Testis (tissue), 2 donors: ENCODE data around the gene FBXL20.

Experiments
- POLR2A ChIP-seq: fragments of 450-650 bp; IDR thresholded peaks from one replicate; pipeline ENCODE4 v1.6.1; 2017; ENCODE audit warnings: antibody characterized with exemption, mild to moderate bottlenecking, moderate library complexity
- TF ChIP-seq, protein P1 (sequence below), 3 experiments: fragments of 450-650 bp in 2 of 3; fragments of 200-600 bp in 1 of 3; sonication (generic) in 1 of 3; IDR thresholded peaks; one replicate each; pipeline ENCODE4 v1.5.1; 2016 to 2019; ENCODE audit warnings: antibody characterized with exemption in 3 of 3, mild to moderate bottlenecking in 2 of 3, moderate library complexity in 1 of 3

DNA sequence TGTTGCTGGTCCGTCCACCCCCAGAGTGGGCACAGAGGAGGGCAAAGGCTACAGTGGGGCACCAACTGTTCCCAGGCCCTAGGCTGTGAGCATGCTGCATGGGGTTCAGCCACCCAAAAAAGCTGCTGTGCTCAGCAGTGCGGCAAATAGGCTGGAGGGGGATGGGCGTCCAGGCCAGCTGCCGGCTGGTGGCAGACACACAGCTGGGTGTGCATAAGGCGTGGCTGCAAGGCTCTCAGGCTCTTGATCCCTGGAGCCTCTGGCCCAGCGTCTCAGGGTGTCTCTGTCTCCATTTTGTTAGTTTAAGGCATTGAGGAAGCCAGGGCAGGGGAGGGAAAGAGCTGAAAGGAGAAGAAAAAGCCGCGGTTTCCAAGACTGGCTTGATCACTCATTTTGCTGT lies 192.5 kb downstream of the FBXL20 start:
- TF ChIP-seq, protein P1, sequence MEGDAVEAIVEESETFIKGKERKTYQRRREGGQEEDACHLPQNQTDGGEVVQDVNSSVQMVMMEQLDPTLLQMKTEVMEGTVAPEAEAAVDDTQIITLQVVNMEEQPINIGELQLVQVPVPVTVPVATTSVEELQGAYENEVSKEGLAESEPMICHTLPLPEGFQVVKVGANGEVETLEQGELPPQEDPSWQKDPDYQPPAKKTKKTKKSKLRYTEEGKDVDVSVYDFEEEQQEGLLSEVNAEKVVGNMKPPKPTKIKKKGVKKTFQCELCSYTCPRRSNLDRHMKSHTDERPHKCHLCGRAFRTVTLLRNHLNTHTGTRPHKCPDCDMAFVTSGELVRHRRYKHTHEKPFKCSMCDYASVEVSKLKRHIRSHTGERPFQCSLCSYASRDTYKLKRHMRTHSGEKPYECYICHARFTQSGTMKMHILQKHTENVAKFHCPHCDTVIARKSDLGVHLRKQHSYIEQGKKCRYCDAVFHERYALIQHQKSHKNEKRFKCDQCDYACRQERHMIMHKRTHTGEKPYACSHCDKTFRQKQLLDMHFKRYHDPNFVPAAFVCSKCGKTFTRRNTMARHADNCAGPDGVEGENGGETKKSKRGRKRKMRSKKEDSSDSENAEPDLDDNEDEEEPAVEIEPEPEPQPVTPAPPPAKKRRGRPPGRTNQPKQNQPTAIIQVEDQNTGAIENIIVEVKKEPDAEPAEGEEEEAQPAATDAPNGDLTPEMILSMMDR (IDR thresholded peaks at IDR 0.05): no peak
- TF ChIP-seq POLR2A: no peak
